HG02852 (cell line): ENCODE measurements around the gene CERK.
"Not testable (repeated sequence)": the region's sequence is repeated elsewhere in the genome, so short reads cannot be mapped to it uniquely, and the experiment has no call there.

Experiments
- ATAC-seq: cut with Tn5 transposase; IDR thresholded peaks from one replicate; pipeline ENCODE4 v1.9.1; 2021; ENCODE audit warnings: mild to moderate bottlenecking, moderate library complexity; ENCODE audit not compliant: unreplicated experiment

Gene CERK

DNA sequence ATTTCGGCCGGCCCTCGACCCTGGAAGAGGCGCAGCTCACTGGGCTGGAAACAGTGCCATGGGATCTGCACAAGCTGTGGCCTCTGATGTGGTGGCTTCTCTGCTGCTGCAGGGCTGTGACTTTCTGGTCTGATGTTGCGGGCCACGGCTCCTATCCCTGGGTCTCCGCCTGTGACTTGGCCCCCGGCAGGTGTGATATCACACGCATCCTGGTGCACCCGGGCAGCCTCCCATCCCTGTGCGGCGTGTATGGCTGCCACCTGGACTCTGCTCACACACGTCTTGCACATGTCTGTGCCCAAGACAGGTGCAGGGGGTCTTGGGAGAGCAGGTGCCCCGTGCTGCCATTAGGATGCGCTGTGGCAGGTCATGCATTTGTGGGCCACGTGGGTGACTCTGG lies 86.7 kb downstream of the CERK start:
- ATAC-seq, result no peak

GRCh38 chr22:46650078-46650810 lies 87.8 kb downstream of the CERK start:
- no peak for ATAC-seq

GRCh38 chr22:46649141-46650077 lies 88.6 kb downstream of the CERK start:
- no peak for ATAC-seq

DNA sequence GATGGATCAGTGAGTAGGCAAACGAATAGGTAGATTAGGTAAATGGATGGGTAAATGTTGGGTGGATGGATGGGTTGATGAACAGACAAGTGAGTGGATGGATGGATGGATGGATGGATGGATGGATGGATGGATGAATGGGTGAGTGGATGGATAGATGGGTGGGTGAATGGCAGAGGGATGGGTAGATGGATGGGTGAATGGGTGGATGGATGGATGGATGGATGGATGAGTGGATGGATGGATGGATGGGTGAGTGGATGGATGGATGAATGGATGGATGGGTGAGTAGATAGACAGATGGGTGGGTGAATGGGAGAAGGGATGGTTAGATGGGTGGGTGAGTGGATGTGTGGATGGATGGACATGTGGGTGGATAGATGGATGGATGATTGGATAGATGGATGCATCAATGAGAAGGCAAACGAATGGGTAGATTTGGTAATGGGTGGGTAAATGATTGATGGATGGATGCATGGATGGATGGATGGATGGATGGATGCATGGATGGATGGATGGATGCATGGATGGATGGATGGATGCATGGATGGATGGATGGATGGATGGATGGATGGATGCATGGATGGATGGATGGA lies 89.7 kb downstream of the CERK start:
- not testable (repeated sequence) for ATAC-seq

DNA sequence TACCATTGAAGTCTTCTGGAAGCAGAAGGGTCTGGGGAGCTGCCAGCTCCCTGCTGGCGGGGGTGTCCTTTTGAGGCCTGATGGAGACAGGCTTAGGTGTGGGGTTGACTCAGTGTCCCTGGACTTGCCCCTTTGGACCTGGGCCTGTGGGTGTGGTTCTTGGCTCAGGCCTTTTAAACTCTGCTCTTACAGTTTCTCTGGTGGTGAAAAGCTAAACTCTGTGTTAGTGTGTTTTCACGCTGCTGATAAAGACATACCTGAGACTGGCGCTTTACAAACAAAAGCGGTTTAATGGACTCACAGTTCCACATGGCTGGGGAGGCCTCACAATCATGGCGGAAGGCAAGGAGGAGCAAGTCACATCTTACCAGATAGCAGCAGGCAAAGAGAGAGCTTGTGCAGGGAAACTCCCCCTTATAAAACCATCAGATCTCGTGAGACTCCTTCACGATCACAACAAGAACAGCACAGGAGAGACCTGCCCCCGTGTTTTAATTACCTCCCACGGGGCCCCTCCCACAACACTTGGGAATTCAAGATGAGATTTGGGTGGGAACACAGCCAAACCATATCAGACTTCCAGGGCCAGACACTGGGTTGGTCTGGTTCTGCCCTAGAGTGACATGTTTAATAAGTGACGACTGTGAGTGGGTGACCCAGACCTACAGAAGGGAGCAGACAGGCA lies 91.4 kb downstream of the CERK start:
- ATAC-seq, result no peak

DNA sequence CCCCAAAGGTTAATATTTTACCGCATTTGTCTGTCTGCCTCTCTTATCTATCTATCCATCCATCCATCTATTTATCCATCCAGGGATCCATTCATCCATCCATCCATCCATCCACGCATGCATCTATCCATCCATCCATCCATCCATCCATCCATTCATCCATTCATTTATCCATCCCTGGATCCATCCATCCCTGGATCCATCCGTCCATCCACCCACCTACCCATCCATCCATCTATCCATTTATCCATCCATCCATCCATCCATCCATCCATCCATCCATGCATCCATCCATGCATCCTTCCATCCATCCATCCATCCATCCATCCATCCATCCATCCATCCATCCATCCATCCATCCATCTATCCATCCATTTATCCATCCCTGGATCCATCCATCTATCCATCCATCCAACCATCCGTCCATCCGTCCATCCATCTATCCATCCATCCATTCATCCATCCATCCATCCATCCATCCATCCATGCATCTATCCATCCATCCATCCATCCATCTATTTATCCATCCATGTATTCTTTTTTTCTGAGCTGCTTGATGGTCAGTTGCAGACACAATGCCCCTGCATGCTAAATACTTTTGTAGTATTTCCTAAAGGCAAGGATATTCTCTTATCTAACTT lies 95.1 kb downstream of the CERK start:
- ATAC-seq, result not testable (repeated sequence)

DNA sequence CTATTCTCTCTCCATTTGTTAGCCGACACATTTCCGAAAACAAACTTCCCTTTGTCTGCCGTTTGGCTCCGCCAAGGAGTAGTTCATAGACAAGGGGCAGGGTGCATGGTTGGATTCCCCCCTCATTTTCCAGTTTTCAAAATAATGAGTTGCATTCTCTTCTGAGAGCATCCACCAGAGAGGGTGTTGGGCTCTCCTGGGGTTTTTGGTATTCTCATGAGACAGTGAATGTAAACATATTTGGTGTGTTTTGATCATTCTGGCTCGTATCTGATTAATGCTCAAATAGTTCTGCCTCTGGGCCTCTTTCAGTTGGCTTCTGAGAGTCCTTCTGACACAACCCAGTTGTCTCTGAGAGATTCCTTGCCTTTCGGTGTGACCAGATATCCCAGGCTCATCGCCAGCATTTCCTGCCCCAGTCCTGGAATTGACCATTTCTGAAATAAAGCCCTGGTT lies 96.2 kb downstream of the CERK start:
- no peak for ATAC-seq

DNA sequence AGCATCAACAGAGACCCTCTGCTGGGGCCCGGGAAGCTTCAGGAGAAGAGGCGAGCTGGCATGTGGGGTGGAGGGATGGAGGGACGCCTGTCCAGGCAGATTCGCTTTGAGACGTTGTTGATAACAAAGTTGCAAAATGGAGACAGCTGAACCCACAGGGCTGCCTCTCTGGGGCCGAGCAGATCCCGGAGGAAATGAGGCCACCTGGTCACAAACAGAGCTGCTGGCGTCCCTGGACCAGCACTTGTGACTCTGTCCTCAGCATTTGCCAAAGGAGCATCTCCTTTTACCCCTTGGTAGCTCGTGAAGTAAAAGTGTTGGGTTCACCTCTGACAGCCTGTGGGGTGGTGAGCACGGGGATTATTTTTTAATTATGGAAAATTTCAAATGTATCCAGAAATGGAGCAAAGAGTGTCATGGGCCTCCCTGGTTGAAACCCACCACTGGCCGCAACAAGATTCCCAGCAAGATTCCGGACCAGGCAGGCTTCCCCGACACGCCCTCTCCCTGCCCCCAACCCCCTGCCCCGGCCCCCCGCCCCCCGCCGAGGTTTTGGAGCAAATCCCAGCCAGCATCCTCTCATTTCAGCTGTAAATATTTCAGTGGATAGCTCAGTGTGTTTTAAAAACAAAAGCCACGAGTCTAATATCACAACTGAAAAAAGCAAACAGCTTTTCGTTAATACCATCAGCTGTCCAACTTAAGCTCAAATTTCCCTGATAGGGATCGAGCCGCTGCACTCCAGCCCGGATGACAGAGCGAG lies 97.6 kb downstream of the CERK start:
- ATAC-seq, result no peak

DNA sequence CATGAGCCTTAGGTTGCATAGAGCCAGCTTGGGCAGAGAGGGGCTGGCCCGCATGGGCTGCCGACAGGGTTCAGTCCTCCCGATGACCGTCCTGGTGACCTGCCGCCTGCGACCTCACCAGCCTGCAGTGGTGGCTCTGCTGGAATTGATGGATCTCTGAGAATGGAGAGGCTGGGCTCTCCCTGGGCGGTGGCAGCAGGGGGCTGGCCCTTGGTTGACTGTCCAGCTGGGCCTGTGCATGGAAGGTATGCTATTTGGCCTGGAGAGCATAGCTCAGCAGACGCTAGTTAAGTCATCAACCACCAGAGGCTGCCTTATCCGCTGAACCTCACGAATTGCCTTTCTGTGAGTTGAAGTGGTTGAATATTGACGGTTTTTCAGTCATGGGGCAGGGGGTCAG lies 98.2 kb downstream of the CERK start:
- ATAC-seq, result no peak

DNA sequence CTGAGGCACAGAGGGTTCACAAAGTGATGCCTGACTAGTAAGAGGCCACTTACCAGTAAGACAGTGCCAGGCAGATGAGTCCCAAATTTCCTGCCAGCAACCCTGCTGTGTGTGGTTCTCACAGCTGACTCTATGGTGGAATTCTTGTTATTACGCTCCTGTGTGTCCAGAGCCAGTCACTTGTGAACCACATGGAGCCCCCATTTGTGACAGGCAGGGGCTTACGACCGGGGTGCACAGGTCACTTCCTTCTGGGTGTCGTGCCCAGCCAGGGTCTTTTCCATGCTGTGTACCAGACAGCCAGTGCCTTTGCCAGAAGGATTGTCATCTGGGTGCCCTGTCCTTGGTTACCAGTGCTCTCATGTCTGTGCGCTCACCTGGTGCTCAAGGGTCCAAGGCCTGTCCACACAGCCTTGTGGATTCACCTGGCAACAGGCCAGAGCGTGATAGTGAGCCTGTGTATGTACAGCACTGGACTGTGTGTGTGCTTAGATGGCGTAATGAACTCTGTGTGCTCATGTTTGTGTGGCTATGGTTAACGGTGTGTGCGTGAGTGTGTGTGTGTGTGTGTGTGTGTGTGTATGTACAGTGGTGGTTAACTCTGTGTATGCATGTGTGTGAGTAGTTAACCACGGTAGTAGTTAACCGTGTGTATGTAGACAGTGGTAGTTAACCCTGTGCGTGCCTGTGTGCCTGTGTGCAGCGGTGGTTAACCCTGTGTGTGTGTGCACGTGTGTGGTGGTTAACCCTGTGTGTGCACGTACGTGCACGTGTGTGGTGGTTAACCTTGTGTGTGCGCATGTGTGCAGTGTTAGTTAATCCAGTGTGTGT lies 99.2 kb downstream of the CERK start:
- no peak for ATAC-seq

GRCh38 chr22:46637711-46638600 lies 100.1 kb downstream of the CERK start:
- no peak for ATAC-seq

- no peak for ATAC-seq
Observed at GRCh38 chr22:46636221-46637002, 101.6 kb downstream of the CERK start.

- no peak for ATAC-seq
Observed at GRCh38 chr22:46635756-46636155, 102.3 kb downstream of the CERK start.

GRCh38 chr22:46634973-46635685 lies 102.9 kb downstream of the CERK start:
- not testable (repeated sequence) for ATAC-seq
